GM21786 (cell line): Measurements from ENCODE around the gene TGM1.
"Not testable (repeated sequence)": the region's sequence is repeated elsewhere in the genome, so short reads cannot be mapped to it uniquely, and the experiment has no call there.

Experiments
- ATAC-seq: cut with Tn5 transposase; IDR thresholded peaks from one replicate; pipeline ENCODE4 v1.9.1; 2021; ENCODE audit not compliant: unreplicated experiment

The TGM1 gene

DNA sequence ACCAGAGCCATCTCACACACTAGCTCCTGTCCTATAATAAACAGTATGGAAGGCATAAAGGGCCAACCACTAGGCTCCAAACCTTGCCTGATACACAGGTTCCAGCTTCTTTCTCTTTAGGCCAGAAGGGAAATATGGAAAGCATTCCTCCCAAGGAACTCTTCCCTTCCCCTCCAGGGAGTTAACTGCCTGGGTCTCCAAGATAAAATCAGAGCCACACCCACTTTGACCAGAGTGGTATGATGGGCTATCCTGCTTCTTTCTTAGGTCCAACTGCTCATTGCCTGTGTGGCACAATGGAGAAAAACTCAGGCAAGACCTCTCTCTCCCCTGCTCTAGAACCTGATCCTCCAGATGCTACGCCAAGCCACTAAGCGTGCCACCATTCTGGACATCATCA, 55.4 kb downstream of the TGM1 start:
- no peak for ATAC-seq

DNA sequence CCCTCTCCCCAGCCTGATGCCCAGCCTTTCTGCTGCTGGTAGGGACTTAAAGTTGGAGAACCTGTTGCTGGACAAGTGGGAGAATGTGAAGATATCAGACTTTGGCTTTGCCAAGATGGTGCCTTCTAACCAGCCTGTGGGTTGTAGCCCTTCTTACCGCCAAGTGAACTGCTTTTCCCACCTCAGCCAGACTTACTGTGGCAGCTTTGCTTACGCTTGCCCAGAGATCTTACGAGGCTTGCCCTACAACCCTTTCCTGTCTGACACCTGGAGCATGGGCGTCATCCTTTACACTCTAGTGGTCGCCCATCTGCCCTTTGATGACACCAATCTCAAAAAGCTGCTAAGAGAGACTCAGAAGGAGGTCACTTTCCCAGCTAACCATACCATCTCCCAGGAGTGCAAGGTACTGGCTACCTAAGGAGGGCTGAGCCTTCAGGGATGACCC, 55.8 kb downstream of the TGM1 start:
- ATAC-seq = no peak

- no peak for ATAC-seq
These were observed 56.5 kb downstream of the TGM1 start for GRCh38 chr14:24206260-24207103.

DNA sequence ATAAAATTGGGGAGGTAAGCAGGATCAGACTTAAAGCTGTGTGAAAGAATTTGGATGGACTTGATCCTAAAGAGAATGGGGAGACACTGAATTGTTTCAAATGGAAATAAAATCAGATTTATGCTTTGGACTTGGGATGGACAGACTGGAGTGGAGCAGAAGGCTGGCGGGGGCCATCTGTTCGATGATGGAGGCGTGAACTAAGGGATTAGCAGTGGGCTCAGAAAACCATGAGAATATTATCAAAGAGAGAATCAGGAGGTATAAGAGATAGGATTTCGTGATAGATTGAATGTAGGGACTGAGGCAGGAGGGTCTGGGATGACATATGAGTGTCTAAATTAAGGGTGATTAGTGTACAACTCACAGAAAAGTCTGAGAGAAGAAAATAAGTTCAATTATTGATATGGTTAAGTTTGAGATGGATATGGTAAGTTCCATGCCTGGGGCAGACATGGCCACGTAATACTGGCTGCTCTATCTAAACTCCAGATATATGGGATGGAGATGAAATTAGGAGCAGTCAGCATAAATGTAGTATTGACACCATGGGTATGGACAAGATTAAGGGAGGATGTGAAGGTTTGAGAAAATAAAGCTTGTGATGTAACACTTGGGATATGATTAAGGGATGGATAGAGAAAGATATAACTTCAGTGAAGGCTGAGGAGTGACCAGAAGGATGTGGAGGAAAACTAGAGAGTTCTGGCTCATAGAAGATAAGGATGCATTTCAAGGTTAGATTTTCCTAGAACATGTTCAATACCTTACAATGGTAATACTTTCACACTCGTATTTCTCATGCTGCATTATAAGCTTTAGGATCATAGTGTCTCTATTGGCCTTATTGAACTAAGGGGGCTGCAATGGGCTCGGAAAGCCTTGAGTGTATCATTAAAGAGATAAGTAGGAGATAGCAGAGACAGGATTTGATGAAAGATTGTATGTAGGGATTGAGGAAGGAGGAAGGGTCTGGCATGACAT, 58.5 kb downstream of the TGM1 start:
- ATAC-seq = no peak

- ATAC-seq = not testable (repeated sequence)
These were observed 59.6 kb downstream of the TGM1 start for GRCh38 chr14:24203249-24203886.

DNA sequence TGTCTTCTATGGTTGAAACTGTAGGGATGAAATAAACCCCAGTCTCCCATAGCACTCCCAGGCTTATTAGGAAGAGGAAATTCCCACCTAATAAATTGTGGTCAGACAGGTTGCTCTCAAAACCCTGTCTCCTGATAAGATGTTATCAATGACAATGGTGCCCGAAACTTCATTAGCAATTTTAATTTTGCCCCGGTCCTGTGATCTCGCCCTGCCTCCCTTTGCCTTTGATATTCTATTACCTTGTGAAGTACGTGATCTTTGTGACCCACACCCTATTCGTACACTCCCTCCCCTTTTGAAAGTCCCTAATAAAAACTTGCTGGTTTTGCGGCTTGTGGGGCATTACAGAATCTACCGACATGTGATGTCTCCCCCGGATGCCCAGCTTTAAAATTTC, 60.4 kb downstream of the TGM1 start:
- not testable (repeated sequence) for ATAC-seq
